EL (cell line): ENCODE data around the gene PEX11B.

Source experiments
- DNase-seq: peaks from one replicate; pipeline ENCODE4 v3.0.0-alpha.2; 2016

PEX11B gene

DNA sequence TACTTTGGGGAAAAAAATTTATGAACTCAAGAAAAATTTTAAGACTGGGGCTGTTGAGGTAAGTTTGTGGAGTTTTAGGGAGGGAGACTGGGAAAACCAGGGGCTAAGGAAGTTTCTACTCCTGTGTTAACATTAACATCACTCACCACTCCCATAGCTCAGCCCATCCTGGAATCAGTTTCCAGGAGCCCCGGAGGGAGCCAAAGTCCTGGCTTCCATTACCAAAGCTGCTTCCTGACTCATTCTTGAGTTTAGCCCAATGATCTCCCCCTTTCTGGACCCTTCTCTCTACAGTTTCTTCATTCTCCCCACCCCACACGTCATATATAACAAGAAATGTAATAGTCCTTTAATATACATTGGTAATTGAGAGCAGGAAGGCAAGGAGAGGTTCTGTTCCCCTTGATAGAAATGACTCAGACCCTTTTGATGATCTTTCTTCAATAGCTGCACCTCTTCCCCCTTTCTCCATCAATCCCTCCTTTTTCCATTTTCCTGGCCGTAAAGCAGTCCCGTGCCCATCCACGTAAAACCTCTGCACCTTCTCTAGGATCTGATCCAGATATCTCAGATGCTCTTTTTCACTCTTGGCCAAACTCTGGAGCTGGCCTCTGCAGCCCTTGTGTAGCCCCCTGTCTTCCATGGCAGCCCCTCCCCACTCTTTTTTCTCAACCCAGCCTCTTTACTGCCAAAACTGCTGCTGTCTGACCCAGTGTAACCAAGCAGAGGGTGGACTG, 55.1 kb downstream of the PEX11B start:
- DNase-seq, result no peak
